ENCODE data around the gene ALB. TPM values are rescaled to one million over a fixed set of nuclear protein-coding genes. Genes with fewer than 3 reads are reported as not detected.

Gene ALB
- total RNA-seq, 3 donors from 2014 or later, result 8.2 TPM; not detected in 2

GRCh38 chr4:73404457-73404856, 370 bp downstream of the ALB start:
- DNase-seq (no peak), ATAC-seq (no peak)
- H3K4me3 ChIP-seq, result no peak overlapping the region
- no peaks in the 10 kb centered on the region for H3K9me3 ChIP-seq
- H3K4me1 ChIP-seq (ENCODE audit: low read depth), result no peaks in the 10 kb centered on the region
- intact Hi-C loops (cut with DNase I, micrococcal nuclease), result no loop called here
- TF ChIP-seq CTCF (IDR thresholded peaks at IDR 0.05), result no peak
- H3K36me3 ChIP-seq (ENCODE audit: low read depth), result no peaks in the 10 kb centered on the region

- intact Hi-C loops (cut with DNase I, micrococcal nuclease), result no loop called here
- no peak for DNase-seq
- no peak for TF ChIP-seq CTCF (IDR thresholded peaks at IDR 0.05)
- Histone ChIP-seq H3K4me3 (no peak overlapping the region), H3K36me3 (ENCODE audit: low read depth) (no peaks in the 10 kb centered on the region), H3K4me1 (ENCODE audit: low read depth) (no peaks in the 10 kb centered on the region), H3K9me3 (no peaks in the 10 kb centered on the region)
- ATAC-seq, result no peak
These were observed 1.1 kb downstream of the ALB start for GRCh38 chr4:73405138-73405537.

- intact Hi-C loops (cut with DNase I, micrococcal nuclease), result no loop called here
- H3K4me1 ChIP-seq (ENCODE audit: low read depth), result no peaks in the 10 kb centered on the region
- ATAC-seq (no peak), DNase-seq (no peak)
- H3K36me3 ChIP-seq (ENCODE audit: low read depth), result no peaks in the 10 kb centered on the region
- H3K4me3 ChIP-seq, result no peak overlapping the region
- no peak for TF ChIP-seq CTCF (IDR thresholded peaks at IDR 0.05)
- H3K9me3 ChIP-seq, result no peaks in the 10 kb centered on the region
These were observed 2.4 kb downstream of the ALB start for GRCh38 chr4:73406548-73406875.

GRCh38 chr4:73407227-73407673, 3.2 kb downstream of the ALB start:
- intact Hi-C loops (cut with DNase I, micrococcal nuclease), result no loop called here
- DNase-seq, result no peak
- Histone ChIP-seq H3K4me1 (ENCODE audit: low read depth) (no peaks in the 10 kb centered on the region), H3K36me3 (ENCODE audit: low read depth) (no peaks in the 10 kb centered on the region), H3K9me3 (no peaks in the 10 kb centered on the region), H3K4me3 (no peak overlapping the region)
- no peak for ATAC-seq
- no peak for TF ChIP-seq CTCF (IDR thresholded peaks at IDR 0.05)

- H3K4me1 ChIP-seq (ENCODE audit: low read depth), result no peaks in the 10 kb centered on the region
- intact Hi-C loops (cut with DNase I, micrococcal nuclease), result no loop called here
- no peak for TF ChIP-seq CTCF (IDR thresholded peaks at IDR 0.05)
- ATAC-seq (no peak), DNase-seq (no peak)
- H3K9me3 ChIP-seq, result no peaks in the 10 kb centered on the region
- H3K4me3 ChIP-seq, result no peak overlapping the region
- H3K36me3 ChIP-seq (ENCODE audit: low read depth), result no peaks in the 10 kb centered on the region
These were observed 4.2 kb downstream of the ALB start for GRCh38 chr4:73408181-73408867.
